WERI-Rb-1 (cell line): ENCODE results near the gene SBF1.

Experiments used
- DNase-seq: peaks from one replicate; pipeline ENCODE4 v3.0.0-alpha.2; 2020
- H3K27ac ChIP-seq: fragments of 250-450 bp; sonication (Bioruptor Pico); 2 replicates; pipeline ENCODE4 v1.5.1; 2020; ENCODE audit warnings: mild to moderate bottlenecking, moderate library complexity
- H3K27me3 ChIP-seq: fragments of 250-450 bp; sonication (Bioruptor Pico); 2 replicates; pipeline ENCODE4 v1.5.1; 2021; ENCODE audit warnings: mild to moderate bottlenecking, low read depth, moderate library complexity; ENCODE audit not compliant: insufficient read depth, severe bottlenecking
- H3K36me3 ChIP-seq: fragments of 250-450 bp; sonication (Bioruptor Pico); 2 replicates; pipeline ENCODE4 v1.5.1; 2020; ENCODE audit warnings: mild to moderate bottlenecking, moderate library complexity
- H3K4me3 ChIP-seq: 2 replicates; pipeline ENCODE4 v1.5.1; 2011; ENCODE audit warnings: low read depth, mild to moderate bottlenecking, control low read depth, low read length
- H3K9me3 ChIP-seq: fragments of 250-450 bp; sonication (Bioruptor Pico); 2 replicates; pipeline ENCODE4 v1.5.1; 2021; ENCODE audit warnings: mild to moderate bottlenecking, moderate library complexity; ENCODE audit not compliant: severe bottlenecking
- TF ChIP-seq, protein P1 (sequence below): IDR thresholded peaks from 2 replicates; pipeline ENCODE4 v1.5.1; 2011; ENCODE audit warnings: low read depth, mild to moderate bottlenecking, control low read depth, inconsistent platforms, low read length

Gene SBF1

GRCh38 chr22:50471197-50471847 lies 3.5 kb downstream of the SBF1 start:
- H3K4me3 ChIP-seq: no peak overlapping the region
- no peaks in the 10 kb centered on the region for H3K9me3 ChIP-seq
- H3K36me3 ChIP-seq: peaks cover 18% of the 10 kb centered on the region
- no peak overlapping the region for H3K27ac ChIP-seq
- TF ChIP-seq, protein P1, sequence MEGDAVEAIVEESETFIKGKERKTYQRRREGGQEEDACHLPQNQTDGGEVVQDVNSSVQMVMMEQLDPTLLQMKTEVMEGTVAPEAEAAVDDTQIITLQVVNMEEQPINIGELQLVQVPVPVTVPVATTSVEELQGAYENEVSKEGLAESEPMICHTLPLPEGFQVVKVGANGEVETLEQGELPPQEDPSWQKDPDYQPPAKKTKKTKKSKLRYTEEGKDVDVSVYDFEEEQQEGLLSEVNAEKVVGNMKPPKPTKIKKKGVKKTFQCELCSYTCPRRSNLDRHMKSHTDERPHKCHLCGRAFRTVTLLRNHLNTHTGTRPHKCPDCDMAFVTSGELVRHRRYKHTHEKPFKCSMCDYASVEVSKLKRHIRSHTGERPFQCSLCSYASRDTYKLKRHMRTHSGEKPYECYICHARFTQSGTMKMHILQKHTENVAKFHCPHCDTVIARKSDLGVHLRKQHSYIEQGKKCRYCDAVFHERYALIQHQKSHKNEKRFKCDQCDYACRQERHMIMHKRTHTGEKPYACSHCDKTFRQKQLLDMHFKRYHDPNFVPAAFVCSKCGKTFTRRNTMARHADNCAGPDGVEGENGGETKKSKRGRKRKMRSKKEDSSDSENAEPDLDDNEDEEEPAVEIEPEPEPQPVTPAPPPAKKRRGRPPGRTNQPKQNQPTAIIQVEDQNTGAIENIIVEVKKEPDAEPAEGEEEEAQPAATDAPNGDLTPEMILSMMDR: no peak
- DNase-seq: no peak
- H3K27me3 ChIP-seq: no peaks in the 10 kb centered on the region

DNA sequence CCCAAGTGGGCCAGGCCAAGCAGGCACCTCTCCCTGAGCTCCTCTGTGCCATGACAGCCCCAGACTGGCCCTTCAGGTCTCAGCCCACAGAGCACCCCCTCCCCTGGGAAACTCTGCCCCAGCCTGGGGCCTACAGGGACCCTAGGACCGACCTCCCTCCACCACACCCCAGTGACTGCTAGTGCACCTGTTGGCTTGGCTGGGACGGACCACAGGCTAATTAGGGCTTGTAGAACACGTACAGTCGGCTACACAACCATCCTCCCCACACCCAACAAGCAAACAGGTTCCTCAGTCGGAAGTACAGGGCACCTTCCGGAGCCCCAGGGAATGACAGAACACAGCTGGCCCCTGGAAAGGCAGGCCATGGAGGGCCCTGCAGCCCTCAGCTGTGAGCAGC lies 4.3 kb downstream of the SBF1 start:
- no peak for DNase-seq
- Histone ChIP-seq H3K9me3 (no peaks in the 10 kb centered on the region), H3K27me3 (no peaks in the 10 kb centered on the region), H3K36me3 (peaks cover 26% of the 10 kb centered on the region), H3K27ac (peak overlapping the region; percentile 26; the same call in 1 of the 2 replicates), H3K4me3 (no peak overlapping the region)
- TF ChIP-seq, protein P1: no peak

GRCh38 chr22:50469377-50470305 lies 5.2 kb downstream of the SBF1 start:
- Histone ChIP-seq H3K36me3 (peaks cover 33% of the 10 kb centered on the region), H3K9me3 (no peaks in the 10 kb centered on the region), H3K27me3 (no peaks in the 10 kb centered on the region), H3K4me3 (no peak overlapping the region), H3K27ac (peak overlapping the region; percentile 26; the same call in 1 of the 2 replicates)
- peak; percentile 61 for DNase-seq
- TF ChIP-seq, protein P1: no peak

DNA sequence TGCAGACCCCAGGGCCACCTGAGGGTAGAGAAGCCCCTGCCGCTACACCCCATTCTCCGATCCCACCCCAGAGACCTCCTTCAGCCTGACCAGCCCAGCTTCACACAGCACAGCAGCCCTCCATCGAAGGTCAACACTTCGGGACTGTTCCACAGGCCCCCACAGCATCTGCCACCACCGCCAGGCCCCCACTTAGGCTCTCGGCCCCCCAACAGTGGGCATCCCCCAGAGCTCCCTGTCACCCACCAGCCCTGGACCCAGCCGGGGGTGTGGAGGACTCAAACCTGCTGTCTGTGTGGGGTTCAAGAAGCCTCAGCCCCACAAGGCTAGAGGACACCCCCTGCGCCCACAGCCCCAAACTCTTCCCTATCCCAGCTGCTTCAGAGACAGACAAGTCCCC lies 6.2 kb downstream of the SBF1 start:
- H3K4me3 ChIP-seq: no peak overlapping the region
- peaks cover 43% of the 10 kb centered on the region for H3K36me3 ChIP-seq
- H3K27ac ChIP-seq: no peak overlapping the region
- H3K9me3 ChIP-seq: no peaks in the 10 kb centered on the region
- no peak for DNase-seq
- no peaks in the 10 kb centered on the region for H3K27me3 ChIP-seq
- TF ChIP-seq, protein P1: no peak

GRCh38 chr22:50467773-50468440 lies 6.9 kb downstream of the SBF1 start:
- H3K27ac ChIP-seq: no peak overlapping the region
- no peaks in the 10 kb centered on the region for H3K9me3 ChIP-seq
- DNase-seq: no peak
- peaks cover 51% of the 10 kb centered on the region for H3K36me3 ChIP-seq
- no peaks in the 10 kb centered on the region for H3K27me3 ChIP-seq
- H3K4me3 ChIP-seq: no peak overlapping the region
- TF ChIP-seq, protein P1: no peak
